Measurements from ENCODE around the gene KCNJ8.
A peak's percentile ranks its signal among the peaks of the same experiment; 100 is the strongest.
"Not testable (repeated sequence)": the region's sequence is repeated elsewhere in the genome, so short reads cannot be mapped to it uniquely, and the experiment has no call there.

Gene KCNJ8

GRCh38 chr12:21782723-21783122, 8.2 kb upstream of the KCNJ8 start:
- not testable (repeated sequence) for DNase-seq

DNA sequence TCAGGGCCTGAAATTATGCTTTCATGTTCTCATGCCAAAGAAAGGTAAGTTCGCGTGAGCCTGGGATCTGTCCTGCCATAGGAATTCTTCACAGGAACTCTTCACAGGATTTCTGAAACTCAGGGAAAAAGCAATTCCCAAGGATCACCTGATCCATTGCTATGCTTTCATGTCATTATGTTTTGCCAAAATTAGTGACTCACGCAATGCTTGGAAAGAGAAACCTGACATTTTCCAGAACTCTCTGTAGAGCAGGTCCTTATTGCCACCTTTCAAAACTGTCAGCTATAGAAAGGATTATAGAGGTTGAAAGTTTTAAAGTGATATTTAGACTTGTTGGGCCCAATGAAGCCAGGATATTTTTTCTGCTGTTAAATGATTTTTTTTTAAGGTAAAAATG, 6.3 kb upstream of the KCNJ8 start:
- no peak for DNase-seq

GRCh38 chr12:21776175-21776574, 1.7 kb upstream of the KCNJ8 start:
- DNase-seq, result no peak

DNA sequence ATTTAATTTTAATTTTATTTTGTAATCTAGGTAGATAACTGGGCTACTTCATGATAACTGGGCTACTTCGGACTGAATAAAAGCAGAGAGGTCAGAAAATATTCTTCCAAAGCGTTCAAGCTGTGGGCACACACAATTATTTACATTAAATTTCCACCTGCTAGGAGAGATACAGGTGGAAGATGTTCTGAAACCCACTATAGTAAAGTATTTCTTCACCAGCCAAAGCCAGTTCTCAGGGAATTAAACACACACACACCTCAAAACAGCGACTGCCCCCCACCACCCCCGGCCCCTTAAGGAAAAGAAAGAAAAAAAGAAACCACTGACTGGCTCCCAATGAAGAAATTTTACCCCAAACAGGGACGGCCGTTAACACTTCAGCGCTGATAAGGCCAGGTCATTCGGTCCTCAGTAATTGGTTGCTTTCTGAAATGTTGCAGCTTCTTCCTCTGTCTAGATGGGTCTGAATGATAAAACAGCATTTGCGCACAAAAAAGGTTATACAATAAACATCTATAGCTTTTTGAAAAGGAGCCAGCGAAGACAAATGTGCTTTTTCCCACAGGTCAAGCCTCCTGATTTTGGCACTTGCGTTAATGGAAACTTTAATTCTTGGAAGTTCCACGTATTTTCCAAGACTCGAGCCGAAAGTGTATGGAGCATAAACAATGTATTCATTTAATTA, 771 bp upstream of the KCNJ8 start:
- no peak for DNase-seq

GRCh38 chr12:21773806-21774205, 700 bp downstream of the KCNJ8 start:
- DNase-seq, result no peak

DNA sequence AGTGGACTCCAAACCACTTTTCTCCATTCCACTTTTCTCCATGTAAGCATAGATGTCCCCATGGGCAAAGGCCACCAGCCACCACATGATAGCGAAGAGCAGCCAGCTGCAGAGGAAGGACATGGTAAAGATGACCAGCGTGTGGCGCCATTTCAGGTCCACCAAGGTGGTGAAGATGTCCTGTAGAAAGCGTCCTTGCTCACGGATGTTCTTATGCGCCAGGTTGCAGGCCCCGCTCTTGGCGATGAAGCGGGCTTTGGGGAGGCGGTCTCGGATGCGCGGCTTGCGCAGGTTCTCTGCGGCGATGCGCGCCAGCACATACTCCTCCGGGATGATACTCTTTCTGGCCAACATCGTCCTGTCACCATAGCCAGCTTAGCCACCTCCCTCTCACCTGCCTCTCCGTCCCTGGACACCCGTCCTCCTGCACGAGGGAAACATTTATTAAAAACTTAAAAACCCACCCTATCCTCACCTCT, 1.2 kb downstream of the KCNJ8 start:
- peak; percentile 45 for DNase-seq

DNA sequence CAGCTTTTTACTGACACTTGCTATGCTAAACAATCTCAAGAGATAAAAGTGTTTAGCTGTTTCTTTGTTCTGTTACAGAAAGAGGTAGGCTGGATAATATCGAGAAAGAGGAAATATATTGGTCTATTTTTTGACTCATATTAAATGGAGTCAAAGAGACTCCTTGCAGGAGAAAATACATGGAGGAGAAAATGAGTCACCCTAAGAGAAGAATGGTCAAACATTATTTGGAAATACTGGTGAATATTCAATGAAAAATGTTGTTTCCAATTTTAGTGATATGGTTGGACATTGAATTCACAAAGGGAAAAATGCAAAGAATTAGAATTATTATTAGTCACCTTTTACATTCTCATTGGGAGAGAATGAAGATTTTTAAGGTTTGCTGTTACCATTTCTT, 3.2 kb downstream of the KCNJ8 start:
- no peak for DNase-seq

DNA sequence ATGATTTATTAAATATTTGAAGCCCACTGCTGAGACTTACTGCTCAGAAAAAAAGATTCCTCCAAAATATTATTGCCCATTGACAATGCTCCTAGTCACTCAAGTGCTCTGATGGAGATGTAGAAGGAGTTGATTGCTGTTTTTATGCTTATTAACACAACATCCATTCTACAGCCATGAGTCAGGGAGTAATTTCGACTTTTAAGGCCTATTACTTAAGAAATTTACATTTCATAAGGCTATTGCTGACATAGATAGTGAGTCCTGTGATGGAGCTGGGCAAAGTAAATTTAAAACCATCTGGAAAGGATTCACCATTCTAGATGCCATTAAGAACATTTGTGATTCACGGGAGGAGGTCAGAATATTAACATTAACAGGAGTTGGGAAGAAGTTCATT, 5.2 kb downstream of the KCNJ8 start:
- DNase-seq, result no peak

DNA sequence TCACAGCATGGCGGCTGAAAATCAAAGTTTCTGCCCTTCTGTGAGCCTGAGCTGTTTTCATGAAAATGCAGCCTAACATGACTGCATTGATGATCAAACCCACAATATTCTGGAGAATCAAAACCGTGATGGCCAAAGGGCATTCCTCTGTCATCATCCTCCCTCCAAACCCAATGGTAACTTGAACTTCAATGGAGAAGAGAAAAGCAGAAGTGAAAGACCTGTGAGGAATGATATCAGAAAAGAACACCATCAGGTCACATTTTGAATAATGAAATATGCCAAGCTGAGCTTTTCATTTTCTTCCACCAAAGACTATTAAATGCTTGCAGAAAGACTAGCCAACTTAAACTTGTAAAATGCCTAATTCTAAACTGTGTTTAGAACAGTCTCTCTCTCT, 8.1 kb downstream of the KCNJ8 start:
- no peak for DNase-seq

DNA sequence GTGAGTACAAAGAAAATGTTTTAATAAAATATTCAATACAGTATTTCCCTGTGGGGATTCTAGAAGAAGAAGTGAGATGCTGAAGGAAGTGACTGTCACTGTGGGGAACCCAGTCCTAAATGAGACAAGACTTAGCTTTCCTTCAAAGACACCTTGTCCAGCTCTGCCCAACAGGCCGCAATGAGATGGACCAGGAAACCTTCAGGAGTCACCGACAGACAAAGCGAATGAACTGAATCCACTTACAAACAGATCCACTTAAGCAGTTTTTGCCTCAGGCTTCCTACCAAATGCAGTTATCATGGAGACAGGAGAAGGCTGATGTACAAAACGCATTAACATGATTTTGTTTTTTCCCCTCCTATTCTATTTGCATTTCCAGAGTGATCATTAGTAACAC, 9.6 kb downstream of the KCNJ8 start:
- no peak for DNase-seq

DNA sequence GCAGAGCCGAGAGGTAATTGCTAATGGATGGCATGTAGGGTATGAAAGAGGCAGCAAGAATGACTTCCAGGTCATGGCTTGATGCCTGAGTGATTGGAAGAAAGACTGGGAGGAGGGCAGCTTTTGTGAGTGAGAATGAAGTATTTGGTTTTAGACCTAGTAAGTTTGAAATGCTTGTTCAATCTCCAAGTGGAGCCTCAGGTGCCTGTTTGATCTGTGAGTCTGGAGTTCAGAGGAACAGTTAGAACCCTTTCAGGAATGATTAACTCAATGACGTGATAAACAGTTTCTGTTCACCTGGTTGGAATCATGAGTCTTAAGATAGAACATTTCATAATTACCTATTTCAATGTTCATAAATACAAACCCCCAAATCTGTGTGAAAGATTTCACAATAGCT, 10.4 kb downstream of the KCNJ8 start:
- no peak for DNase-seq

DNA sequence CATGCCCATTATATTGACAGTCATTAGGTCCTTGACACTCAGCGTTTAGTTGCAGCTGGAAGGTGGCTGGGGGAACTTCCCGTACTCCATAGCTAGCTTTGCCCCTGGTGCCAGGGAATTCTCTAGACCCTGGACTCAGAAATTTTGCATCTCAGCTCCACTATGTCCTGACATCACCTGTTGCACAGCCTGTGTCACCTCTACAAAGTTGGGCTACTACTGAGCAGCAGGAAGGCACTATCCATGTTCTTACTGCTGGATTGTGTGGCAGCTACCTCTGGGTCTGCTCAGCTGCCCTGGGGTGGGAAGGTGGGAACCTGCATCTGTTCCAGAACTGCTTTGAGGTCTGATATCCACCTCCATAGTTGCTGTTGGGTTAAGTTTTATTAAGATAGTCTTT, 11.0 kb downstream of the KCNJ8 start:
- no peak for DNase-seq

GRCh38 chr12:21759737-21760136, 14.8 kb downstream of the KCNJ8 start:
- DNase-seq, result no peak

DNA sequence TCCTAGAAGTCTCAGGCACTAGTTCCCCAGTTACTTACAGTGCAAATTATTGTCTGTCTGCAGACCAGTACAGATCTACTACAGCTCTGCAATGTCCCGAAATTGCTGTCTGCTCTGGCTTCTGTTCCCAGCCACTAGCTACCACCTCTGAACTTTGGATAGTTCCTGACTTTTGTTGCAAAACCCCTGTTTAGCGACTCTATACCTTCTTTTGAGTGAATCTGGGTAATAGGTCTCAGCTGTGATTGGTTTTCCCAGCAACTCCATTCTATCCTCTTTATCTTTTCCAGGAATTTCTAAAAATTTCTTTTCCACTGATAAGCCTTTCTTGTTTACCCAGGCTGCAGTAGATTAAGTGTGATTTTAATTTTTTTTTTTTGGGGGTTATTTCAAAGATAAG, 16.8 kb downstream of the KCNJ8 start:
- DNase-seq, result no peak

GRCh38 chr12:21756699-21757098, 17.8 kb downstream of the KCNJ8 start:
- DNase-seq, result no peak

DNA sequence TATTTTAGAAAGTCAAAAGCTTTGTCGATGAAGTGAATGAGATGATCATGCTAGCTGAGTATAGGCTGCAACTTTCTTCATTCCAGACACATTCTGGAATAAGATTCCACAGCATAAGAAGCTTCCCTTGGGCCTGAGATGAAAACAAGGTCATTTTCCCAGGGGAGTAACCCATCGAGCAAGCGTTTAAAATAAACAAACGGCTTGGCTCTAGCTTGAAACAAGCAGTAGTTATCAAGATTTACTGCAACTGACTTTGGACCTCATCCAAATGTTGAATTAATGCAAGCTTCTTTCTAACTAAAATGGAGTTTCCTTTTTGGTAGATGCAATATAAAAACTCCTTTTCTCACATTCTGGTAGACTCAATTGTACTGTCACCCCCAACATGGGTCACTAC, 23.0 kb downstream of the KCNJ8 start:
- no peak for DNase-seq

DNA sequence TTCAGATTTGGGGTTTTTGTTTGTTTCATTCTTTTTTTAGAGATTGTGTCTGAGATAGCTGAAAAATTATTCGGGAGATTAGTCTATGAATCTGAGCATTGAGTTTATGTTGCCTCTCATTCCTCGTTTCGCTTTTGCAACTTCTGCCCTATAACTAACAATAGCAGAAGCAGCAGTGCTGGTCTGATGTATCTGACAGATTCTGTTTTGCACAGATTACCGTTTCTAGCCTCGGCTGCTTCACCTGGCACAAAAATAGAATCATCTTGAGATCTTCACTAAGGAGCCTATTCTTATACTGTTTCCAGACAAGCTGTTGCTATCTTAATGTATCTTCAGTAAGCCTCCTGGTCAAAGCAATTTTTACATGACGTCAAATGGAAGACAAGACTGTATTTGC, 29.2 kb downstream of the KCNJ8 start:
- DNase-seq, result no peak

GRCh38 chr12:21731144-21731543, 43.4 kb downstream of the KCNJ8 start:
- no peak for DNase-seq

DNA sequence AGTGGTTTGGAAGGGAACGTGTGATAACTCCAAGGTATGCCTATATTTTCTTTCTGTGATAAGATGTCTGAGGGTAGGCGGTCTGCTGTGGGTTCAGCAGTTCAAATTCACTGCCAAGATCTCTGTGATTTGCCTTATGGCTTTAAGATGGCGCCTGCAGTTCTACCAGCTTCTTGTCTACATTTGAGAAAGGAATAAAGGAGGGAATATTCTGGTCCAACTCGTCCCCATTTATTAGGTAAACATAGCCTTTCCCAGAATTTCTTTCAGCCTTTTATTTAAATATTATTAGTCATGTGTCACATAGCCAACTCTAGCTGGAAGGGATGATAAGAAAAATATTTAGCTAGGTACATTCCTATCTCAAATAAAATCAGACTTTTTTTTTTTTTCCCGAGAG, 48.8 kb downstream of the KCNJ8 start:
- DNase-seq, result no peak

DNA sequence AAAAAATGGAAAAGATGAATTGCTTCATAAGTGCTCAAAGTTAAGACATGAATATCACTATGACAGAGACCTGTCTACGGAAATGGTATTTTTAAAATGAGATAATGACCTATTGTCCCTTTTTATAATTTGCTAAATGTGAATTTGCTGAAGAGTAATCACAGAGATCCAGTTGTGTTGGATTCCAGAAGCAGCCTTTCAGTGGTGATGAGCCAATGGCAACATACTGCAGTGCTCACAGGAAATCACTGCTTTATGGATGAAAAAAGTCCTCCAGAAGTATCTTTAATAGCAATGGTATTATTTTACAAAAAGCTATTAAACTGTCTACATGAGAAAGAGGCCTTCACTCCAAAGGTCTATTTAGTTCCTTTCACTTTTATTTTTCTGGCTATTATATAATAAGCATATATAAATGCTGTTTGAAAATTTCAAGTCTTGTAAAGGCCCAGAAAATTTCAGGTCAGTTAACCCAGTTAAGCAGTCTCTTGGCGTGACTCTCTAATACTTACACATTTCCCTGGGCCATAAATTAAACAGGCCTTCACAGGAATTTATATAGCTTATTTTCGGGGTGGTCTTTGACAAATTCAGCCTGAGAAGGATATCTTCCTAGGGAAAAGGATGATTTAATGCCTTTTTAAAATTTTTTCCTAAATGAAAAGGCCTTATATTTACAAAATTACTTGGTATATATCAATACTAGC, 55.4 kb downstream of the KCNJ8 start:
- no peak for DNase-seq

DNA sequence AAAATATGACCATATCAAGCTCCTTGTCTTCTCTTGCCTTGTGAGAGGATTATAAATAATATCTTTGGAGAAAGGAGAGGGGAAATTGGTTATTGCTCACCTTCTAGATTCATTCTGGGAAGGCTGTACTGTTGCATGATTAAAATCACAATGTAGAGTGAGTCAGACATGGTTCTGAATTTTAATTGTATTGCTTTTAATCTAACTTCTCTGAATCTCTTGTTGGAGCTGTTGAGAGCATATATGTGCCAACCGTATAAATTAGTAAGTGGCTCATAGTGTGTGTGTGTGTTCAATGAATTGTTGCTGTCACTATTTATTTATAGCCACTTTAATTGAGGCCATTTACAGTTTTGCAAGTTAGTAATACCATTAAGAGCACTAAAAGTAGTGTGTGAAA, 56.1 kb downstream of the KCNJ8 start:
- no peak for DNase-seq

DNA sequence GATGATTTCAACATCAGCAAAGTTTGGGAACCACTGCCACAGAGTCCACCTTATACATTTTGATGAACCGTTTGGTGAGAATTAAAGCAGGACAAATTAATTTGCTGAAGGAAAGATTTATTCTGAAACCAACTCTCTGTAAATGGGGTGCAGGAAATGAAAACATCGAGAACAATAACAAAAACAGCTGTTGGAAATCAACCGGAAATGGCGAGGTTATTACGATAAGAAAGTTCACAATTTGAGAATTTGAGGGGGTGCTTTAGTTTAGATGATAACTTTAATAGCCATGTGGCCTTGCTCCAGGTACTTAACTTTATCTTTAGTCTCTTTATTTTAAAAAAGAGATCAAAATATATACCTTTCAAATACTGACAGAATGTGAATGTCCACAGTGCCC, 56.7 kb downstream of the KCNJ8 start:
- no peak for DNase-seq

- no peak for DNase-seq
Measured at GRCh38 chr12:21715386-21715785, 59.1 kb downstream of the KCNJ8 start.

Data from left hindlimb (tissue), 1 donor.